Measurements from ENCODE around the gene TSPAN14.
"Not testable (repeated sequence)": the region's sequence is repeated elsewhere in the genome, so short reads cannot be mapped to it uniquely, and the experiment has no call there.

Gene TSPAN14

GRCh38 chr10:80472234-80473095 lies 18.4 kb downstream of the TSPAN14 start:
- DNase-seq = peak; percentile 68

- no peak for DNase-seq
These were observed 19.1 kb downstream of the TSPAN14 start for GRCh38 chr10:80473096-80473657.

GRCh38 chr10:80473692-80474596 lies 19.8 kb downstream of the TSPAN14 start:
- DNase-seq = no peak

GRCh38 chr10:80474597-80474910 lies 20.4 kb downstream of the TSPAN14 start:
- no peak for DNase-seq

GRCh38 chr10:80474941-80475340 lies 20.8 kb downstream of the TSPAN14 start:
- no peak for DNase-seq

GRCh38 chr10:80475641-80476040 lies 21.5 kb downstream of the TSPAN14 start:
- not testable (repeated sequence) for DNase-seq

GRCh38 chr10:80476685-80477084 lies 22.6 kb downstream of the TSPAN14 start:
- no peak for DNase-seq

- DNase-seq = no peak
These were observed 23.7 kb downstream of the TSPAN14 start for GRCh38 chr10:80477813-80478212.

GRCh38 chr10:80480373-80480772 lies 26.3 kb downstream of the TSPAN14 start:
- not testable (repeated sequence) for DNase-seq

- DNase-seq = no peak
These were observed 26.7 kb downstream of the TSPAN14 start for GRCh38 chr10:80480852-80481251.

GRCh38 chr10:80484243-80484642 lies 30.1 kb downstream of the TSPAN14 start:
- no peak for DNase-seq

GRCh38 chr10:80484676-80485075 lies 30.6 kb downstream of the TSPAN14 start:
- DNase-seq = no peak

- DNase-seq = no peak
These were observed 31.2 kb downstream of the TSPAN14 start for GRCh38 chr10:80485076-80485945.

GRCh38 chr10:80485946-80486764 lies 32.0 kb downstream of the TSPAN14 start:
- DNase-seq = no peak

GRCh38 chr10:80486785-80487420 lies 32.8 kb downstream of the TSPAN14 start:
- DNase-seq = no peak

GRCh38 chr10:80487421-80487785 lies 33.3 kb downstream of the TSPAN14 start:
- no peak for DNase-seq

- DNase-seq = peak; percentile 52
These were observed 33.9 kb downstream of the TSPAN14 start for GRCh38 chr10:80487791-80488538.

- no peak for DNase-seq
These were observed 34.5 kb downstream of the TSPAN14 start for GRCh38 chr10:80488539-80489066.

GRCh38 chr10:80489371-80490112 lies 35.4 kb downstream of the TSPAN14 start:
- no peak for DNase-seq

Measured in stimulated activated CD4-positive, alpha-beta T cell treated with anti-CD3 and anti-CD28 coated beads, Interleukin-4, amount 100 ng/mL, for 24 hours (primary cell).